GM23338 (cell line): ENCODE data around the gene PDE4D. TPM values are rescaled to one million over a fixed set of nuclear protein-coding genes. Genes with fewer than 3 reads are reported as not detected.

Experiments used
- ATAC-seq: fragments of 200-7000 bp; cut with Tn5 transposase; 3 replicates; pipeline ENCODE4 v1.9.1; 2020
- DNase-seq: peaks from one replicate; pipeline ENCODE4 v3.0.0-alpha.2; 2015; ENCODE audit warnings: low spot score
- H2AFZ ChIP-seq: fragments of 200-600 bp; sonication (generic); 2 replicates; pipeline ENCODE4 v1.8.0; 2016; ENCODE audit warnings: antibody characterized with exemption, mild to moderate bottlenecking, moderate library complexity
- H3F3A ChIP-seq: fragments of 200-600 bp; sonication (generic); replicated peaks from 2 replicates; pipeline ENCODE4 v1.8.0; 2017; ENCODE audit warnings: antibody characterized with exemption, mixed run types, low read depth
- H3K27ac ChIP-seq: fragments of 200-600 bp; sonication (generic); 2 replicates; pipeline ENCODE4 v1.6.1; 2016; ENCODE audit warnings: low read depth
- H3K27me3 ChIP-seq: fragments of 200-600 bp; sonication (generic); 2 replicates; pipeline ENCODE4 v1.8.0; 2016; ENCODE audit warnings: mild to moderate bottlenecking, mixed run types, moderate library complexity; ENCODE audit not compliant: insufficient read depth
- H3K36me3 ChIP-seq: fragments of 200-600 bp; sonication (generic); 2 replicates; pipeline ENCODE4 v1.8.0; 2016; ENCODE audit warnings: mild to moderate bottlenecking; ENCODE audit not compliant: insufficient read depth
- H3K4me1 ChIP-seq: fragments of 200-600 bp; sonication (generic); 2 replicates; pipeline ENCODE4 v1.8.0; 2016; ENCODE audit warnings: mild to moderate bottlenecking, moderate library complexity; ENCODE audit not compliant: insufficient read depth
- H3K4me2 ChIP-seq: fragments of 200-600 bp; sonication (generic); 2 replicates; pipeline ENCODE4 v1.7.1; 2017; ENCODE audit warnings: mixed run types
- H3K4me3 ChIP-seq: fragments of 200-600 bp; sonication (generic); 2 replicates; pipeline ENCODE4 v1.6.1; 2016; ENCODE audit warnings: mixed run types
- H3K79me2 ChIP-seq: fragments of 200-600 bp; sonication (generic); replicated peaks from 2 replicates; pipeline ENCODE4 v1.8.0; 2017; ENCODE audit warnings: mild to moderate bottlenecking; ENCODE audit not compliant: insufficient read depth
- H3K9me2 ChIP-seq: fragments of 200-600 bp; sonication (generic); 2 replicates; pipeline ENCODE4 v1.8.0; 2017; ENCODE audit not compliant: insufficient read depth
- H4K20me1 ChIP-seq: fragments of 200-600 bp; sonication (generic); replicated peaks from 2 replicates; pipeline ENCODE4 v1.8.0; 2017; ENCODE audit warnings: mild to moderate bottlenecking; ENCODE audit not compliant: insufficient read depth
- H3K27ac Mint-ChIP-seq: 2 replicates; pipeline ENCODE4 v1.8.0; 2020; ENCODE audit warnings: inconsistent platforms, mild to moderate bottlenecking, moderate library complexity, mixed read lengths
- H3K27me3 Mint-ChIP-seq: 3 replicates; pipeline ENCODE4 v1.8.0; 2022; ENCODE audit warnings: low read depth, mild to moderate bottlenecking, moderate library complexity, mixed read lengths, inconsistent platforms; ENCODE audit not compliant: insufficient read depth, poor library complexity
- H3K36me3 Mint-ChIP-seq: 3 replicates; pipeline ENCODE4 v1.8.0; 2021; ENCODE audit warnings: low read depth, mild to moderate bottlenecking, inconsistent platforms, moderate library complexity, mixed read lengths
- H3K4me1 Mint-ChIP-seq: 3 replicates; pipeline ENCODE4 v1.8.0; 2020; ENCODE audit warnings: mild to moderate bottlenecking, inconsistent platforms, mixed read lengths
- H3K4me3 Mint-ChIP-seq: 3 replicates; pipeline ENCODE4 v1.8.0; 2021; ENCODE audit warnings: moderate library complexity, mild to moderate bottlenecking, inconsistent platforms, mixed read lengths
- H3K9me3 Mint-ChIP-seq: 3 replicates; pipeline ENCODE4 v1.8.0; 2020; ENCODE audit warnings: moderate library complexity, mild to moderate bottlenecking, inconsistent platforms, mixed read lengths
- CREB1 ChIP-seq: fragments of 250-450 bp; sonication (Bioruptor Pico); IDR thresholded peaks from 2 replicates; pipeline ENCODE4 v1.5.0; 2020; ENCODE audit warnings: low read depth, mild to moderate bottlenecking, moderate library complexity
- EZH2 ChIP-seq: fragments of 200-600 bp; sonication (generic); IDR thresholded peaks from one replicate; pipeline ENCODE4 v1.8.0; 2017; ENCODE audit warnings: antibody characterized with exemption, mild to moderate bottlenecking, low read depth; ENCODE audit not compliant: unreplicated experiment
- EZH2phosphoT487 ChIP-seq: fragments of 200-600 bp; sonication (generic); IDR thresholded peaks from one replicate; pipeline ENCODE4 v1.8.1; 2018; ENCODE audit warnings: antibody characterized with exemption; ENCODE audit not compliant: unreplicated experiment
- JUNB ChIP-seq: IDR thresholded peaks from one replicate; pipeline ENCODE4 v1.6.1; 2016; ENCODE audit warnings: antibody characterized with exemption; ENCODE audit not compliant: unreplicated experiment
- NANOG ChIP-seq: IDR thresholded peaks from 2 replicates; pipeline ENCODE4 v1.6.1; 2016; ENCODE audit warnings: antibody characterized with exemption, borderline replicate concordance
- POLR2AphosphoS5 ChIP-seq: IDR thresholded peaks from 2 replicates; pipeline ENCODE4 v1.6.1; 2016; ENCODE audit warnings: antibody characterized with exemption, low read depth
- STAT1 ChIP-seq: IDR thresholded peaks from one replicate; pipeline ENCODE4 v1.6.1; 2016; ENCODE audit warnings: antibody characterized with exemption; ENCODE audit not compliant: unreplicated experiment
- ZNF114 ChIP-seq: fragments of 250-450 bp; sonication (Bioruptor Pico); IDR thresholded peaks from 2 replicates; pipeline ENCODE4 v1.5.0; 2020; ENCODE audit warnings: mild to moderate bottlenecking, moderate library complexity
- ZNF331 ChIP-seq: fragments of 250-450 bp; sonication (Bioruptor Pico); IDR thresholded peaks from 2 replicates; pipeline ENCODE4 v1.5.0; 2020; ENCODE audit warnings: low read depth, mild to moderate bottlenecking, moderate library complexity
- polyA plus RNA-seq: library from polyadenylated mRNA; unstranded; fragments of >200 nt; fragmentation: Nextera tagmentation; extraction: Ambion mirVana; gene quantifications from 2 replicates; pipeline ENCODE4 v1.2.1, GENCODE V29; 2016
- total RNA-seq: library from RNA; depleted of rRNA; stranded (reverse); fragments of >200 nt; shearing (Covaris generic); gene quantifications from 2 replicates; pipeline ENCODE4 v1.2.3, GENCODE V29; 2014
- TF ChIP-seq, protein P1 (sequence below): fragments of 250-450 bp; sonication (Bioruptor Pico); IDR thresholded peaks from 2 replicates; pipeline ENCODE4 v1.5.0; 2020; ENCODE audit warnings: mild to moderate bottlenecking, moderate library complexity
- TF ChIP-seq, protein P2 (sequence below): IDR thresholded peaks from 2 replicates; pipeline ENCODE4 v1.6.1; 2016; ENCODE audit warnings: antibody characterized with exemption
- TF ChIP-seq, protein P3 (sequence below): IDR thresholded peaks from one replicate; pipeline ENCODE4 v1.6.1; 2018; ENCODE audit warnings: antibody characterized with exemption; ENCODE audit not compliant: unreplicated experiment

The PDE4D gene
- total and polyA plus RNA-seq, 2 experiments from 2014 or later, result 2.1 to 4.7 TPM

DNA sequence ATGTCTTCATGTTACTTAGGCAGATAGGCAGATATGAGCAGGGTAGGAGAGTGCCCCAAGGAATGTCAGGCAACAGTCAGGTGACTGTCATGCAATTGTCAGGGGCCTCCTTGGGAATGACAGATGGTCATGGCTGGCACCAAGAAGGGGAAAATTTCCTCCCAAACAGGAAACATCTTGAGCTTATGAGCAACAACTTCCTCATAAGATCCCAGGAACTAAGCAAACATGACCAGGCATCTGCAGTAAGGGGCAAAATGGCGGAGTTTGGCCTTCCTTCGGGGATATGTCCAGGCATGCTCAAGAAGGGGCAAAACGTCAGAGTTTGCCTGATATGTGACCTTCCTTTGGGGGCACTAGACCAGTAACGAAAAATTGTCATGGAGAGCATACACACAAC is 591.8 kb downstream of the PDE4D start (continued):
- TF ChIP-seq, protein P1, sequence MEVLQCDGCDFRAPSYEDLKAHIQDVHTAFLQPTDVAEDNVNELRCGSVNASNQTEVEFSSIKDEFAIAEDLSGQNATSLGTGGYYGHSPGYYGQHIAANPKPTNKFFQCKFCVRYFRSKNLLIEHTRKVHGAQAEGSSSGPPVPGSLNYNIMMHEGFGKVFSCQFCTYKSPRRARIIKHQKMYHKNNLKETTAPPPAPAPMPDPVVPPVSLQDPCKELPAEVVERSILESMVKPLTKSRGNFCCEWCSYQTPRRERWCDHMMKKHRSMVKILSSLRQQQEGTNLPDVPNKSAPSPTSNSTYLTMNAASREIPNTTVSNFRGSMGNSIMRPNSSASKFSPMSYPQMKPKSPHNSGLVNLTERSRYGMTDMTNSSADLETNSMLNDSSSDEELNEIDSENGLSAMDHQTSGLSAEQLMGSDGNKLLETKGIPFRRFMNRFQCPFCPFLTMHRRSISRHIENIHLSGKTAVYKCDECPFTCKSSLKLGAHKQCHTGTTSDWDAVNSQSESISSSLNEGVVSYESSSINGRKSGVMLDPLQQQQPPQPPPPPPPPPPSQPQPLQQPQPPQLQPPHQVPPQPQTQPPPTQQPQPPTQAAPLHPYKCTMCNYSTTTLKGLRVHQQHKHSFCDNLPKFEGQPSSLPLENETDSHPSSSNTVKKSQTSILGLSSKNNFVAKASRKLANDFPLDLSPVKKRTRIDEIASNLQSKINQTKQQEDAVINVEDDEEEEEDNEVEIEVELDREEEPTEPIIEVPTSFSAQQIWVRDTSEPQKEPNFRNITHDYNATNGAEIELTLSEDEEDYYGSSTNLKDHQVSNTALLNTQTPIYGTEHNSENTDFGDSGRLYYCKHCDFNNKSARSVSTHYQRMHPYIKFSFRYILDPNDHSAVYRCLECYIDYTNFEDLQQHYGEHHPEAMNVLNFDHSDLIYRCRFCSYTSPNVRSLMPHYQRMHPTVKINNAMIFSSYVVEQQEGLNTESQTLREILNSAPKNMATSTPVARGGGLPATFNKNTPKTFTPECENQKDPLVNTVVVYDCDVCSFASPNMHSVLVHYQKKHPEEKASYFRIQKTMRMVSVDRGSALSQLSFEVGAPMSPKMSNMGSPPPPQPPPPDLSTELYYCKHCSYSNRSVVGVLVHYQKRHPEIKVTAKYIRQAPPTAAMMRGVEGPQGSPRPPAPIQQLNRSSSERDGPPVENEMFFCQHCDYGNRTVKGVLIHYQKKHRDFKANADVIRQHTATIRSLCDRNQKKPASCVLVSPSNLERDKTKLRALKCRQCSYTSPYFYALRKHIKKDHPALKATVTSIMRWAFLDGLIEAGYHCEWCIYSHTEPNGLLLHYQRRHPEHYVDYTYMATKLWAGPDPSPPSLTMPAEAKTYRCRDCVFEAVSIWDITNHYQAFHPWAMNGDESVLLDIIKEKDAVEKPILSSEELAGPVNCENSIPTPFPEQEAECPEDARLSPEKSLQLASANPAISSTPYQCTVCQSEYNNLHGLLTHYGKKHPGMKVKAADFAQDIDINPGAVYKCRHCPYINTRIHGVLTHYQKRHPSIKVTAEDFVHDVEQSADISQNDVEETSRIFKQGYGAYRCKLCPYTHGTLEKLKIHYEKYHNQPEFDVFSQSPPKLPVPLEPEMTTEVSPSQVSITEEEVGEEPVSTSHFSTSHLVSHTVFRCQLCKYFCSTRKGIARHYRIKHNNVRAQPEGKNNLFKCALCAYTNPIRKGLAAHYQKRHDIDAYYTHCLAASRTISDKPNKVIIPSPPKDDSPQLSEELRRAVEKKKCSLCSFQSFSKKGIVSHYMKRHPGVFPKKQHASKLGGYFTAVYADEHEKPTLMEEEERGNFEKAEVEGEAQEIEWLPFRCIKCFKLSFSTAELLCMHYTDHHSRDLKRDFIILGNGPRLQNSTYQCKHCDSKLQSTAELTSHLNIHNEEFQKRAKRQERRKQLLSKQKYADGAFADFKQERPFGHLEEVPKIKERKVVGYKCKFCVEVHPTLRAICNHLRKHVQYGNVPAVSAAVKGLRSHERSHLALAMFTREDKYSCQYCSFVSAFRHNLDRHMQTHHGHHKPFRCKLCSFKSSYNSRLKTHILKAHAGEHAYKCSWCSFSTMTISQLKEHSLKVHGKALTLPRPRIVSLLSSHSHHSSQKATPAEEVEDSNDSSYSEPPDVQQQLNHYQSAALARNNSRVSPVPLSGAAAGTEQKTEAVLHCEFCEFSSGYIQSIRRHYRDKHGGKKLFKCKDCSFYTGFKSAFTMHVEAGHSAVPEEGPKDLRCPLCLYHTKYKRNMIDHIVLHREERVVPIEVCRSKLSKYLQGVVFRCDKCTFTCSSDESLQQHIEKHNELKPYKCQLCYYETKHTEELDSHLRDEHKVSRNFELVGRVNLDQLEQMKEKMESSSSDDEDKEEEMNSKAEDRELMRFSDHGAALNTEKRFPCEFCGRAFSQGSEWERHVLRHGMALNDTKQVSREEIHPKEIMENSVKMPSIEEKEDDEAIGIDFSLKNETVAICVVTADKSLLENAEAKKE (CRISPR knock-in tag), result no peak
- TF ChIP-seq ZNF331 (CRISPR knock-in tag) (no peak), ZNF114 (CRISPR knock-in tag) (no peak), EZH2 (no peak), STAT1 (no peak), JUNB (no peak)

DNA sequence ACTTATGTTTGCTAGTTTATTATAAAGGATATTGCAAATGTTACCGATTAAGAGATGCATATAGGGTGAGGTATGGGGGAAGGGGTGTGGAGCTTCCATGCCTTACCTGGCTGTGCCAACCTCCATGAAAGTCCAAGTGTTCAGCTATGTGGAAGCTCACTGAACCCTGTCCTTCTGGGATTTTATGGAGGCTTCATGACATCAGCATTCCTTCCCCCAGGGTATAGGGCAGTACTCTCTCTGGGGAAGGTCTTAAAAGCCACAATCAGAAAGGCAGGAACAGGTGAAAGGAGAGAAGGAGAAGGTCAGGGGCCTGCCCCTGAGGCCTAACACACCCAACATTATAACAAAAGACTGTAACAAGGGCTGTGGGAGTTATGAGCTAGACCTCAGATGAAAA is 592.6 kb downstream of the PDE4D start:
- Histone ChIP-seq H3K9me2 (peaks cover 9% of the 10 kb centered on the region; the same call in 1 of the 2 replicates), H3F3A (no peaks in the 10 kb centered on the region), H3K36me3 (no peaks in the 10 kb centered on the region), H3K4me1 (no peaks in the 10 kb centered on the region), H3K4me3 (no peak overlapping the region), H3K27me3 (no peaks in the 10 kb centered on the region), H3K79me2 (no peaks in the 10 kb centered on the region), H3K4me2 (no peak overlapping the region), H3K27ac (no peak overlapping the region), H2AFZ (peak overlapping the region; percentile 69; the same call in 1 of the 2 replicates), H4K20me1 (no peaks in the 10 kb centered on the region)
- Mint-ChIP-seq H3K36me3 (peaks cover 3% of the 10 kb centered on the region; the same call in 1 of the 3 replicates), H3K27ac (no peak overlapping the region), H3K9me3 (no peaks in the 10 kb centered on the region), H3K4me3 (no peak overlapping the region), H3K27me3 (peaks cover 3% of the 10 kb centered on the region), H3K4me1 (no peaks in the 10 kb centered on the region)
- no peak for DNase-seq
- no peak for ATAC-seq
- TF ChIP-seq NANOG, result no peak
- TF ChIP-seq EZH2phosphoT487, result no peak
- no peak for TF ChIP-seq CREB1 (CRISPR knock-in tag)
- TF ChIP-seq STAT1, result no peak
- TF ChIP-seq, protein P2, sequence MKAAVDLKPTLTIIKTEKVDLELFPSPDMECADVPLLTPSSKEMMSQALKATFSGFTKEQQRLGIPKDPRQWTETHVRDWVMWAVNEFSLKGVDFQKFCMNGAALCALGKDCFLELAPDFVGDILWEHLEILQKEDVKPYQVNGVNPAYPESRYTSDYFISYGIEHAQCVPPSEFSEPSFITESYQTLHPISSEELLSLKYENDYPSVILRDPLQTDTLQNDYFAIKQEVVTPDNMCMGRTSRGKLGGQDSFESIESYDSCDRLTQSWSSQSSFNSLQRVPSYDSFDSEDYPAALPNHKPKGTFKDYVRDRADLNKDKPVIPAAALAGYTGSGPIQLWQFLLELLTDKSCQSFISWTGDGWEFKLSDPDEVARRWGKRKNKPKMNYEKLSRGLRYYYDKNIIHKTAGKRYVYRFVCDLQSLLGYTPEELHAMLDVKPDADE, result no peak
- TF ChIP-seq ZNF331 (CRISPR knock-in tag), result no peak
- TF ChIP-seq, protein P3, sequence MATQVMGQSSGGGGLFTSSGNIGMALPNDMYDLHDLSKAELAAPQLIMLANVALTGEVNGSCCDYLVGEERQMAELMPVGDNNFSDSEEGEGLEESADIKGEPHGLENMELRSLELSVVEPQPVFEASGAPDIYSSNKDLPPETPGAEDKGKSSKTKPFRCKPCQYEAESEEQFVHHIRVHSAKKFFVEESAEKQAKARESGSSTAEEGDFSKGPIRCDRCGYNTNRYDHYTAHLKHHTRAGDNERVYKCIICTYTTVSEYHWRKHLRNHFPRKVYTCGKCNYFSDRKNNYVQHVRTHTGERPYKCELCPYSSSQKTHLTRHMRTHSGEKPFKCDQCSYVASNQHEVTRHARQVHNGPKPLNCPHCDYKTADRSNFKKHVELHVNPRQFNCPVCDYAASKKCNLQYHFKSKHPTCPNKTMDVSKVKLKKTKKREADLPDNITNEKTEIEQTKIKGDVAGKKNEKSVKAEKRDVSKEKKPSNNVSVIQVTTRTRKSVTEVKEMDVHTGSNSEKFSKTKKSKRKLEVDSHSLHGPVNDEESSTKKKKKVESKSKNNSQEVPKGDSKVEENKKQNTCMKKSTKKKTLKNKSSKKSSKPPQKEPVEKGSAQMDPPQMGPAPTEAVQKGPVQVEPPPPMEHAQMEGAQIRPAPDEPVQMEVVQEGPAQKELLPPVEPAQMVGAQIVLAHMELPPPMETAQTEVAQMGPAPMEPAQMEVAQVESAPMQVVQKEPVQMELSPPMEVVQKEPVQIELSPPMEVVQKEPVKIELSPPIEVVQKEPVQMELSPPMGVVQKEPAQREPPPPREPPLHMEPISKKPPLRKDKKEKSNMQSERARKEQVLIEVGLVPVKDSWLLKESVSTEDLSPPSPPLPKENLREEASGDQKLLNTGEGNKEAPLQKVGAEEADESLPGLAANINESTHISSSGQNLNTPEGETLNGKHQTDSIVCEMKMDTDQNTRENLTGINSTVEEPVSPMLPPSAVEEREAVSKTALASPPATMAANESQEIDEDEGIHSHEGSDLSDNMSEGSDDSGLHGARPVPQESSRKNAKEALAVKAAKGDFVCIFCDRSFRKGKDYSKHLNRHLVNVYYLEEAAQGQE, result no peak
- TF ChIP-seq POLR2AphosphoS5, result no peak
